GM18511 (cell line): ENCODE results near the gene FAM168A.
"Not testable (repeated sequence)": the region's sequence is repeated elsewhere in the genome, so short reads cannot be mapped to it uniquely, and the experiment has no call there.

ENCODE experiments used
- ATAC-seq: cut with Tn5 transposase; IDR thresholded peaks from one replicate; pipeline ENCODE4 v1.9.1; 2021; ENCODE audit warnings: mild to moderate bottlenecking, moderate library complexity; ENCODE audit not compliant: unreplicated experiment

FAM168A gene

DNA sequence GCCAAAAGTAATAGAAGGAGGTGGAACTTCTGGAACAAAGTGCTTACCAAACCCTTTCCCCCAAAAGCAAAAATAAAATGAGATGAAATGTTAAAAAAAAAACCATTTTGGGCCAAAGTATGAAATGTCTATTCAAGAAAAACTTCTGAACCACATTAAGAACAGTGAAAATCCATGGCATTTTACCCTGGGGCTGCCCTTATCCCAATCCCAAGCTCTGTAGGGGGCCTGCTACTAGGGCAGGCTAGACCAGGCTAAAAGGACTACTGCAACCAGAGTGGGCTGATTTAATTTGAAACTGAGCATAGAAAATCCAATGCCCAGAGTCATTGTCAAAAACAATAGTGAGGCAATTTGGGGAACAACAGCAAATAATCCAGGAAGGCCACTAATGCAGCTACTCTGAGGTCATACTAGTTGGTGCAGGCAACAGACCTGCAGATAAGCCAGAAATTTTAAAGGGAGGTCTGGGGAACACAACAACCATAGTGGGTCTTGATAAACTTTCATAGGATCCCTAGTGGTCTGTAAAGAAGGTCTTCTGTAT, 122.3 kb downstream of the FAM168A start:
- no peak for ATAC-seq

DNA sequence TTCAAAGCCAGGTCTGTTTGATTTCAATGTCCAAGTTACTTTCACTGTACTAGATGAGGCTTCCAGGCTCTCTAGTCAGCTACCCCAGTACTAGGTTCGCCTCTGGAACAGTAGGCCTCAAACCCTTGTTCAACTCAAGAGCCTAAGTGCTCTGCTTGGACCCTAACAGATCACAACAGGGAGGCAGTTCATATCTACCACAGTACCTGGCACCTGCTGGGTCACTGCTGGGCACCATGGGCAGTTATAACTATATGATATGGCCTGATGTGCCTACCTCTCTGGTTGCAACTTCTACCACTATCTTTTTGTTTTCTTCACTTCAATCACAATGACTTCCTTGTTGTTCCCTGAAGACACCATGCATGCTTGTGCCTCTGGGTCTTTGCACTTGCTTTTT, 124.7 kb downstream of the FAM168A start:
- no peak for ATAC-seq

DNA sequence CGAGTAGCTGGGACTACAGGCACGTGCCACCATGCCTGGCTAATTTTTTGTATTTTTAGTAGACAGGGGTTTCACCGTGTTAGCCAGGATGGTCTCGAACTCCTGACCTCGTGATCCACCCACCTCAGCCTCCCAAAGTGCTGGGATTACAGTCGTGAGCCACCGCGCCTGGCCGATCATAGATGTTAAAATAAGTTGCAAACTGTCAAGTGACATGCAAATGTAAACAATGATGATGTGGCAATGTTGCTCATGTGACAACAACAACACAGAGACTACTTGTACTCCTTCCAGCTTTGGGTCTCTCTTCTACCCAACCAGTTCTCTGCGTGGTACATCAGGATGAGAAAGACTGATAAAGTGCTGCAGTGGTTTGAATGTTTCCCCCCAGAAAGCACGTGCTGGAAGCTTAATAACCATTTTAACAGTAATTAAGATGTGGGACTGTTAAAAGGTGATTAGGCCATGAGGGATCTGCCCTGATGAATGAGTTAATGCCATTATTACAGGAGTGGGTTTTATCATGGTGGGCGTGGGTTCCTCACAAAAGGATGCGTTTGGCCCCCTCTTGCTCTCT, 127.8 kb downstream of the FAM168A start:
- not testable (repeated sequence) for ATAC-seq

DNA sequence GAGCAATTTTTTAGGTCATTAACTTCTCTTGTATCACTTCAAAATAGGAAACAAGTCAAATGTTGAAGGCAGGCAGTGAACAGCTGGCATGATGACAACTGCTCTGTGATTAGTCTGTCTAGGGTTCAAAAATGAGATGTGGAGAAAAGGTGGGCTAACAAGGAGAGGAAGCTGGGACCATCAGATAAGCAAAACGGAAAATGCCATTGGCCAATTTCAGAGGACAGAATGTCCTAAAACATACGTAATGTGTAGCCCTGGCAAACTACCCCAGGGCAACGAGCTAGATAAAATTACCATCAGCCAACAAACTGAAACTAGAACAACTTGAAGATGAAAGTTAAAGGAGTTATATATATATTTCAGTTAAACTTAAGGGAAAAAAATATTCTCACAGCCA, 128.5 kb downstream of the FAM168A start:
- ATAC-seq = no peak

DNA sequence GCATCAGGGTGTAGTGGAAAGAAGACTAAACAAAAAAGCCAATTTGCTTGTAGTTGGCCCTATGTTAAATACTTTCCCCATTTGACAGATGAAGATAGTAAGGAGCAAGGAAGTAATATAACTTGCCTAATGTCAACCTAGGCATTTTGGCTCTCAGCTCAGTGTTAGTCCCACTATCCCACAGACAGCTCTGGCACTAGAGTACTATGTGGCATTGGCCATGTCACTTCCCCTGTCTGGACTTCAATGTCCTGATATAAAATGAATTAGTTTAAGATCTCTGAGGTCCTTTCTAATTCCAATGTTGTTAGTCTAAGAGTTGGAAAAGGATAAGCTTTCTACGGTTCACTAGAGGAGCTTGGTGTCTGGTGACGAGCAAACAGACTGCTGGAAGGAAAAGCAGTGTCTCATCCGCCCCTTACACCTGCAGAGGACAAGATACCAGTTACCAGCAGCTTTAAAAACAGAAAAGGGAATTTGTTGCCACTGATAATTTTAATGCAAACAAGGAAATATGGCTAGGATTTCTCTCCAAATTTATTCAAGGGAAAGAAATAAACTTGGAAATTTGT, 129.2 kb downstream of the FAM168A start:
- no peak for ATAC-seq

DNA sequence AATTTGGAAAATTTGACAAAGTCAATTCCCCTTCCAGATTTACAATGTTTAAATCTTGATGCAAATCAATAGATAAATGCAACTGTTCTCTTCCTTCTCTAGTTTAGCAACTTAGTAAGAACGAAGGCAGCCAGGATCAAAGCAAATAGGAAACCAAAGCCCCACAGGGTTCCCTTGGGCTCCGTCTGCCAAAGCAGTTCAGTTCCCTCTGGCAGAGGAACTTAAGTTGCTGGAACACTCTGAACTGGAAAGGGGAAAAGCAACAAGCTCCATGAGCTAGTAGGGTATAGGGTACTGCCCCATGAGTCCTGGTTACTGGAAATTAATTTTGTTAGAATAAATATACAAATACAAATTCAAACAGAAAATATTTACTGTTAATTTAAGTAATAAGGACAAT, 130.4 kb downstream of the FAM168A start:
- ATAC-seq = no peak

DNA sequence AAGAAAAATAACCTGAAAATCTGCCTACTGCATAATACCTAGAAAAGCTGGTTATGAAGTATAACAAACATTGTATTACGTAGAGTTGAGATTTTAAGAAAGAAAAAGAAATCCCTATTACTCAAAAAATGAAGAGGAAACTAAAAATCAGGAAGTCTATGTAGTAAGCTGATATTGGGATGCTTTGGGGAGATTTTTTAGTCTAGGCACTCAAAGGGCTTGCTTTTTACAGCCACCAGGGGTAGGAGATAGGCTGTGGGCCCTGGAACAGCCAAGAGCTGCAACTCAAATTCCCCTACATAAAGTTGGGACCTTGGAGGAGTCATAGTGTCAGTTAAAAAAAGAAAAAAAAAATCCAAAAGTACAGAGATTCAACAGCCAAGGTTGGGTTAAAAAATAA, 131.3 kb downstream of the FAM168A start:
- no peak for ATAC-seq

DNA sequence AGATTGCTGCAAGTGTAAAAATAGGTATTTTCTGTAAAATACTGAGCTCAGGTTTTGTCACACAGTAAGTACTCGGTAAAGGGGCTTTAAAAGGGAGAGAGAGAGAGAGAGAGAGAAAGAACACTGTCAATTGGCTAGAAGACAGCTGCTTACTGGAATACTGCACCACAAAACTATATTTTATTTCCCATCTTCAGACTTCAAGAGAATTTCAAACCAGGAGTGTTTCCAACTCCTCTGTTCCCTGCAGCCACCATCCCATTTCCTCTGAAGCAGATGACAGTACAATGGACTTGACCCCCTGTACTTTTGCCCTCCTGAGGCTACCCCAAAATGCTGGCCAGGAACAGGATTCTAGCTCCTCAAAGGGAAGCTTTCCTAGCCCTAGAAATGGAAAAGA, 132.0 kb downstream of the FAM168A start:
- no peak for ATAC-seq

DNA sequence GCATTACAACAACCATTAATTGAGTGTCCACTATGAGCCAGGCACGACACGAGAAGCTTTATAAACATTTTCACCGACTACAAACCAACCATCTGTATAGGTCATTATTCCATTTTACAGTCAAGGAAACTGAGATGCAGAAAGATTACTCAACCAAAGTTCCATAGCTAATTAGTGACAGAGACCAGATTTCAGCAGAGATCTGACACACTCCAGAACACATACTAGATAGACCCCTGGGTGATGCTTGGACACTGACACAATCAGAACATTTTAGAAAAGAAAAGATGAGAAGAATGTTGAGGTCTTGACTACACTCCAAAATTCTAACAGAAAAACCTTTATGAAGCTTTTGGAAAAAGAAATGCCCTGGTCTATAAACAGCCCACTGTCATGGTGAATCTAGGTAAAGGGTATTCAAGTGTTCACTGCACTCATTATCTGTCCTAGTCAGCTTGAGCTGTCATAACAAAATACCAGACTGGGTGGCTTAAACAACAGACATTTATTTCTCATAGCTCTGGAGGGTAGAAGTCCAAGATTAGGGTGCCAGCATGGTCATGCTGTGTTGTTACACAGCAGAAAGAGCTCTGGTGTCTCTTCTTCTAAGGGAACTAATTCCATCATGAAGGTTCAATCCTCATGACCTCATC, 132.8 kb downstream of the FAM168A start:
- ATAC-seq = no peak

DNA sequence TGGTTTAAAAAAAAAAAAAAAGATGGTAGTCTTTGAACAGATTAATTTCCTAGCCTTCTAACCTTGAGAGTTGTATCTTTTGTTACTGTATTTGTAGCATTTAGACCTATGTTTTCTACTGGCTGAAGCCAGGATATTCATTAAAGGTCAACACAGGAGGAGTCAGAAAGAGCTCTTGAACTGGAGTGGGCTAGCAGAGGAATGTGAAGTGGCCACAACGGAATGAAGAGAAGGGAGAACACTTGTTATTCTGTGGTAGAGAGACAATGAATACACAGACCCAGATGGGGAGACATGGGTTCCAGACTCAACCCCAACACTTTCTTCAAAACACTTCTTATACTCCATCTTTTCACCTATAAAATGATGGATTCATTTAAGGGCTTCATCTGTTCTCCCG, 133.6 kb downstream of the FAM168A start:
- no peak for ATAC-seq

DNA sequence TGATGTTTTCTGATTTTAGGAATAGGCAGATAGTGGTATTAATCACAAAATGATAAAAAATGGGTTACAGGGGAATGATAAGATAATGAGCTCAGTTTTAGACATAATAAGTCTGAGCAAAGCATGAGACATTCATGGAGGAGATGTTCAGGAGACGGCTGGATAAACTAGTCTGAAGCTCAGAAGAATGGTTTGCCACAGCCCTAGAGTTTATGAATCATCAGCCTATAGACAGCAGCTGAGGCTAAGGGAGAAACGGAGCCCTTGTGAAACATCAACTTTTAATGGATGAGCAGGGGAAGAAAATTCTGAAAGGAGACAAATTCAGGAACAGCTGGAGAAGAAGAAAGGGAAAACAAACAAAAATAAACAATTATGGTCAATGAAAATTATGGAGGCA, 134.6 kb downstream of the FAM168A start:
- ATAC-seq = no peak

DNA sequence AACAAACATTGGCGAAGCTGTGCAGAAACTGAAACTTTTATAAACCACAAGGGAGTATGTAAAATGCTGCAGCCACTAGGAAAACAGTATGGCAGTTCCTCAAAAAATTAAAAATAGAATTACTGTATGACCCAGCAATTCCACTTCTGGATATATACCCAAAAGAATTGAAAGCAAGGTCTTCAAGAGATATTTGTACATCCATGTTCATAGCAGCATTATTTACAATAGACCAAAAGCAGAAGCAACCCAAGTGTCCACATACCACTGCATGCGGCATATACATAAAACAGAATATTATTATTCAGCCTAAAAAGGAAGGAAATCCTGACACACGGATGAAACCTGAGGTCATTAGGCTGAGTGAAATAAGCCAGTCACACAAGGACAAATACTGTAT, 135.9 kb downstream of the FAM168A start:
- no peak for ATAC-seq

DNA sequence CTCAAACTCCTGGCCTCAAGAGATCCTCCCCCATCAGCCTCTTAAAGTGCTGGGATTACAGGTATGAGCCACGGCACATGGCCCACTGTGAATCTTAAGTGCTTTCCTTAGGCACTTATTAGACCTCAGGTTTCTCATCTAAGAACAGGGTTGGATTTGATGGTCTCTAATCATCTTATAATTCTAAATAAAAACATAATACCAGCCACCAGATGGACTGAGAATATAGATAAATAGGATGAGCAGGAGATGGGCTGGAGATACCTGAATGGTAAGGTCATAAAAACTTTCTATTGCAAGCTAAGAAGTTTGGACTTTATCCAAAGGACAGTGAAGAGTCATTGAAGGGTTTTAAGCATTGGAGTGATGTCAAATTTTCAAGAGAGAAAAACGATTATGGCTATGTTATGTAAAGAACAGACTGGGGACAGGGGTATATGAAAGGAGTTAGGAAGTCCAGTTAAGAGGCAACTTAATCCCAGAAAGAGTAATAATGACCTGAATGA, 136.5 kb downstream of the FAM168A start:
- no peak for ATAC-seq

DNA sequence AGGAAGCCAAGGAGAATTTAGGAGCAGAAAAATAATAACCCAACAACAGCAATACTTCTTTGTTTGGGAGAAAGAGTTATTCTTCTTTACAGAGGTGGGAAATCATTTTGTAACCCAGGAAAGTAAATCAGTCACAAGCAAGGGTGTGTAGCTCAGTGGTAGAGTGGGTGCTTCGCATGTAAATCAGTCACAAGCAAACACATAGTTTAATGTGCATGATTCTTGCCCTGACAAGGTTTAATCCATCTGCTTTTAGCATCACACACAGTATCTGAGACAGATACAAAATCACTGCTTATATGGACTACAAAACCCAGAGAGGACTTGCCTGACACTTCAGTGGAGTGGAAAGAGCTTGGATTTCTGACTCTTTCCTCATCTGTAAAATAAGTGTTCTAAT, 139.7 kb downstream of the FAM168A start:
- ATAC-seq = no peak

DNA sequence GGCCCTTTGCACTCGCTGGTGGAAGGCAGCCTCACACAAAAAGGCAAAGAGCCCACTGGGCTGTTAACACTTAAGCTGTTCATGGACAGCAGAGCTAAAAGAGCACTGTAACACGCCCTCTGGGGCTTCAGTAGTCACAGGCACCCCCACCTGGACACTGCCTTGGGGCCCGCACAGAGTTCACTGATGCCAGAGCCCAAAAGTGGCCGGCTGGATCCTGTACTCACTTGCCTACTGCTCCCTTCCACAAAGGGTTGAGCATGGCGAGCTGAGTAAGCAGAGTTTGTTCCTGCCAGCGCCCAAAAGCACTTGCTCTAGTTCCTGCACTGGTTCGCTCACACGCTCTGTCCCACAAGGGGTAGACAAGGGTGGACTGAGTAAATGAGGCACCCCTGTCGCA, 142.9 kb downstream of the FAM168A start:
- no peak for ATAC-seq

DNA sequence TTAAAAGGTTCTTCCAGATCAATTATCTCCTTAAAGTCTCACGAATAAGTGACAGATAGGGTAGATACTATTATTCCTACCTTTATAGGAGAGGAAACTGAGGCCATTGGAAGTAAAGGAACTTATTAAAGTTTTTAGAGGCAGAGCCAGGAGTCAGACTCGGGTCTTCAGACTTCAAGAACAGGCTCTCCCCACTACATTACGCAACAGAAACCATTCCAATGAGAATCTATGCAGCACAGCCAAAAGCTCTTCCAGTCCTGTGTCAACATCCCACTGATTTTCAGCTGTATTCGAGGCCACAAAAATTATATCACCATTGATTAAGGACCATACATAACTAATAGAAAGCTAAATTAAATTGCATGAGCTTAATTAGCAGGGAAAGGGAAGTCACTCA, 144.3 kb downstream of the FAM168A start:
- ATAC-seq = no peak

DNA sequence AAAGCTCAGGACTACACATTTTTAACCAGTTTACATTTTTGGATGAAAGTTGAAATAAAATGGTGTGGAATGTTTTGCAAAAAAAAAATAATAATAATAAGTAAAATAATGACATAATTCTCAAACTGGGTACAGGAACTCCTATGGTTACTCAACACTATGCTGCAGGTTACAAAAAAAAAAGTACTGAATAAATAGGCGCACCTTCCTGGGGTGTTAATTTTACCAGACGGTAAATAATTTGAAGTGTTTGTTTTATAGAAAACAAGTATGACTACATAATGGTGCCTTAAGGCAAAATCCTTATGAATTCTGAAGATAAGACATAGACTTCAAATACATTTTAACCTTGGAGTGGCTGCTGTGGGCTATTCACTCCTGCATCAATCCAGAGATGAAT, 145.2 kb downstream of the FAM168A start:
- ATAC-seq = no peak

DNA sequence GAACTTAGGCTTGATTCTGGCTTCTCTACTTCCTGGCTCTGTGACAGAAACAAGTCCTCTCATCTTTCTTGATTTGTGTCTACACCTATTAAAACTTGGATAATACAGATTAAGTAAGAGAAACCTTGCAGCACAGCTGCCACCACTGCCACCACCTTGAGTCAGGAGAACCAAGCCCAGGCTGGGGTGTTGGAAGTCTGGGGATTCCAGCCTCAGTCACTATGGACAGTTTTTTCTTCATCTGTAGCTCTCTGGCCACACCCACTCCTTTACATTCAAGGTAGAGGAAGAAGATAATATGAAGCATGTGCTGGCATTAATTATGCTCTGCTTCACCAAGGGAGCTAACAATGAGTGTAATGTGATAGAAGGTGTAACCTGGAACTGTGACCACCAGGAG, 146.0 kb downstream of the FAM168A start:
- ATAC-seq = no peak

DNA sequence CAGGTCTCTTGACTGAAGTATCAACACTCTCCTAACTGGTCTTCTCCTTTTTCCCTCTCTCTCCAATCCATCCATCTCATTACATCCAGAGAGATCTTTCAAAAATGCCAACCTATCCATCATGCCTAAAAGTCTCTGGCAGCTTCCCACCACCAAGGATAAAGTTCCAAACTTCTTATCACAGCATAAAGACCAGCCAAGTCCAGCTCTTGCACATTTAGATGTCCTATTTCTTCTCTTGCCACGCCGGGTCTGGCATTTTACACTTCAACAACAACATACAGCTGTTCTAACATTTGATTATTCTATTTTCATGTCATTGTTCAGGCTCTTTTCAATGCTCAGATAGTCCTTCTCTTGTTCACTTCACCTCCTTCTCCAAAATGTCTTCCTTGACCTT, 151.1 kb downstream of the FAM168A start:
- no peak for ATAC-seq

DNA sequence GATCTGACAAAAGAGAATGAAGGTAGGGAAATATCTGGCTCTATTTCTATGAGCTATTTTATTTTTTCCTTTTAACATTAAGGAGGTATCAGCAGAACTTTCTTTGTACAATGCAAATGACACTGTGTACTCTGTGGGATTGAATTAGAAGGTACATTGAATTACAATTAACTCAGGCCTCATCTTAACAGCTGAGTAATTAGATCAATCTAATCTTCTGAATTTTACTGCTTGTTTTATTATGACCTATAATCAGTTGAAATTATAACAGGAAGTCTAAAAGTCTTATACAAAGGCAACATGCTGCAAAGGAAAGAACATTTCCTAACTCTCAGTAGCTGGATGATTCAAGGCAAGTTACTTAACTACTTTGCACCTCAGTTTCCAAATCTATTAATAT, 151.9 kb downstream of the FAM168A start:
- ATAC-seq = no peak

DNA sequence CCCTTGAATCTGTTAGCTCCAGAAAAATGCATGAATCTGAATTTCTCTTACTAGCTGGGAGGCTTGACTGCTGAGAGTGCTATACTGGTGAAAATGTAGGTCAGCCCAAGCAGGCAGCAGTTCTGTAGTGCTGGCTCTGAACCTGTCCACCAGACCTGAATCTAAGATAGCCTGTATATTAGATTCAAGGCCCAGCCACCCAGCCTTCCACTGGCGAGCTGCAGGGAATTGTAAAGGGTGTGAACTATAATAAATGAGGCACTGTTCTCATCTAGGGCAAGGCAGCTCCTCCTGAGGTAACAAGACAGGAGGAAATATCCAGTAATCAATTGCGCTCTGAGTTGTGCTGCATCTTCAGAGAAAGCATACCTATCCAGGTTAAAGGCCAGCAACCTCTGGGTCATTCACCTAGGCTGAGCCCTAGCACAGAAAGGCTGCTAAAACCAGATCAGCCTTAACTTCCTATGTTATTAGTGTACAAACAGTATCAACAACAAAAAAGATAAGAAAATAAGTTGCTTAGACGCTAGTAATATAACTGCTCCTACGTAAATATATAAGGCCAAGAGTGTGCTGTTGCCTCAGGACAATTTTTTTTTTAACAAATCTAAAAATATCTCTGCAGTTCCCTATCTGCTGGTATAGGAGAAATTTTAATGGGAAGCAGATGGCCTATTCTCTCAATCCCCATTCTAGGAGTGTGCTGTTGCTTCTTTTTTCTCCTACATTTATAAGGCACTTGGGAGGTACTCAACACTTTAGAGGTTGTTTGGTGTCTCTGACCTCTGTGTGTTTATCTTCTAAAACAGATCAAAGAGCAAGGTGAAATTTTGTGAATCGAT, 158.7 kb downstream of the FAM168A start:
- no peak for ATAC-seq
